ENCODE data around the gene TSR3.

The TSR3 gene

GRCh38 chr16:1377406-1378010 lies 25.8 kb upstream of the TSR3 start:
- DNase-seq (ENCODE audit: low read depth) = no peak

- no peak for DNase-seq (ENCODE audit: low read depth)
These were observed 24.2 kb upstream of the TSR3 start for GRCh38 chr16:1375741-1376410.

- DNase-seq (ENCODE audit: low read depth) = no peak
These were observed 23.6 kb upstream of the TSR3 start for GRCh38 chr16:1375298-1375640.

GRCh38 chr16:1374418-1375297 lies 23.0 kb upstream of the TSR3 start:
- no peak for DNase-seq (ENCODE audit: low read depth)

- DNase-seq (ENCODE audit: low read depth) = no peak
These were observed 20.7 kb upstream of the TSR3 start for GRCh38 chr16:1372292-1372950.

- no peak for DNase-seq (ENCODE audit: low read depth)
These were observed 19.6 kb upstream of the TSR3 start for GRCh38 chr16:1371054-1371978.

GRCh38 chr16:1367486-1368174 lies 16.0 kb upstream of the TSR3 start:
- no peak for DNase-seq (ENCODE audit: low read depth)

- DNase-seq (ENCODE audit: low read depth) = no peak
These were observed 15.1 kb upstream of the TSR3 start for GRCh38 chr16:1366712-1367299.

GRCh38 chr16:1366060-1366711 lies 14.5 kb upstream of the TSR3 start:
- DNase-seq (ENCODE audit: low read depth) = no peak

GRCh38 chr16:1364510-1364909 lies 12.8 kb upstream of the TSR3 start:
- no peak for DNase-seq (ENCODE audit: low read depth)

GRCh38 chr16:1363501-1364041 lies 11.9 kb upstream of the TSR3 start:
- peak; percentile 43 for DNase-seq (ENCODE audit: low read depth)

- no peak for DNase-seq (ENCODE audit: low read depth)
These were observed 11.1 kb upstream of the TSR3 start for GRCh38 chr16:1362807-1363206.

- DNase-seq (ENCODE audit: low read depth) = no peak
These were observed 10.1 kb upstream of the TSR3 start for GRCh38 chr16:1361685-1362360.

GRCh38 chr16:1357906-1358566 lies 6.4 kb upstream of the TSR3 start:
- no peak for DNase-seq (ENCODE audit: low read depth)

- DNase-seq (ENCODE audit: low read depth) = no peak
These were observed 4.6 kb upstream of the TSR3 start for GRCh38 chr16:1356061-1356900.

- no peak for DNase-seq (ENCODE audit: low read depth)
These were observed 3.9 kb upstream of the TSR3 start for GRCh38 chr16:1355591-1355990.

GRCh38 chr16:1354815-1355540 lies 3.3 kb upstream of the TSR3 start:
- no peak for DNase-seq (ENCODE audit: low read depth)
